Measurements from ENCODE around the gene NSRP1.
"Not testable (repeated sequence)": the region's sequence is repeated elsewhere in the genome, so short reads cannot be mapped to it uniquely, and the experiment has no call there.

The NSRP1 gene

GRCh38 chr17:30112794-30113193 is 3.8 kb upstream of the NSRP1 start:
- CTCF ChIA-PET: interaction anchor here (0.9 to 4.3 kb wide), 4 partner anchors 8 to 19 kb away, joined by 3 to 59 read pairs (median 14); no protein-coding TSS in a partner anchor
- DNase-seq (ENCODE audit: low read depth, low spot score): no peak
- POLR2A ChIA-PET: no interaction called here
- TF ChIP-seq CTCF (IDR thresholded peaks at IDR 0.05; ENCODE audit: insufficient read depth, low read length, missing control alignments): no peak
- H3K4me3 ChIP-seq (ENCODE audit: low read depth, low read length): no peak overlapping the region

GRCh38 chr17:30113213-30113612 is 3.4 kb upstream of the NSRP1 start:
- H3K4me3 ChIP-seq (ENCODE audit: low read depth, low read length): no peak overlapping the region
- DNase-seq (ENCODE audit: low read depth, low spot score): no peak
- POLR2A ChIA-PET: no interaction called here
- no peak for TF ChIP-seq CTCF (IDR thresholded peaks at IDR 0.05; ENCODE audit: insufficient read depth, low read length, missing control alignments)
- CTCF ChIA-PET: interaction anchor here (0.9 to 4.3 kb wide), 7 partner anchors 8 to 83 kb away, joined by 3 to 59 read pairs (median 3); no protein-coding TSS in a partner anchor

GRCh38 chr17:30116345-30116660 is 313 bp upstream of the NSRP1 start:
- ChIA-PET POLR2A (no interaction called here), CTCF (interaction anchor here (0.7 to 4.3 kb wide), 3 partner anchors 9 to 115 kb away, joined by 3 to 59 read pairs (median 12); no protein-coding TSS in a partner anchor)
- TF ChIP-seq CTCF (IDR thresholded peaks at IDR 0.05; ENCODE audit: insufficient read depth, low read length, missing control alignments): no peak
- DNase-seq (ENCODE audit: low read depth, low spot score): no peak
- H3K4me3 ChIP-seq (ENCODE audit: low read depth, low read length): peak overlapping the region; percentile 69

- ChIA-PET CTCF (interaction anchor here (0.9 to 2.9 kb wide), 7 partner anchors 8 to 167 kb away, joined by 3 to 17 read pairs (median 5); no protein-coding TSS in a partner anchor), POLR2A (interaction anchor here (1.4 kb wide), 1 partner anchor 13 kb away, joined by 3 read pairs; no protein-coding TSS in a partner anchor)
- no peak for DNase-seq (ENCODE audit: low read depth, low spot score)
- no peak for TF ChIP-seq CTCF (IDR thresholded peaks at IDR 0.05; ENCODE audit: insufficient read depth, low read length, missing control alignments)
- peak overlapping the region; percentile 69 for H3K4me3 ChIP-seq (ENCODE audit: low read depth, low read length)
These were observed 1.1 kb downstream of the NSRP1 start for GRCh38 chr17:30117675-30118081.

GRCh38 chr17:30118635-30119034 is 2.0 kb downstream of the NSRP1 start:
- POLR2A ChIA-PET; H3K4me3 ChIP-seq (ENCODE audit: low read depth, low read length); DNase-seq (ENCODE audit: low read depth, low spot score): not testable (repeated sequence)
- CTCF ChIA-PET: interaction anchor here (0.9 to 2.9 kb wide), 7 partner anchors 7 to 166 kb away, joined by 3 to 17 read pairs (median 5); no protein-coding TSS in a partner anchor

- DNase-seq (ENCODE audit: low read depth, low spot score): no peak
- no peak overlapping the region for H3K4me3 ChIP-seq (ENCODE audit: low read depth, low read length)
- TF ChIP-seq CTCF (IDR thresholded peaks at IDR 0.05; ENCODE audit: insufficient read depth, low read length, missing control alignments): no peak
- POLR2A ChIA-PET: interaction anchor here (0.7 kb wide), 1 partner anchor 47 kb away, joined by 4 read pairs; no protein-coding TSS in a partner anchor
- CTCF ChIA-PET: interaction anchor here (0.6 to 5.0 kb wide), 29 partner anchors 10 to 591 kb away, joined by 3 to 59 read pairs (median 11); partner anchors contain the start of gene SLC6A4
These were observed 7.7 kb downstream of the NSRP1 start for GRCh38 chr17:30124273-30124796.

GRCh38 chr17:30130121-30130520 is 13.5 kb downstream of the NSRP1 start:
- no peak for TF ChIP-seq CTCF (IDR thresholded peaks at IDR 0.05; ENCODE audit: insufficient read depth, low read length, missing control alignments)
- CTCF ChIA-PET: interaction anchor here (1.4 kb wide), 1 partner anchor 12 kb away, joined by 5 read pairs; no protein-coding TSS in a partner anchor
- POLR2A ChIA-PET: no interaction called here
- no peak overlapping the region for H3K4me3 ChIP-seq (ENCODE audit: low read depth, low read length)
- no peak for DNase-seq (ENCODE audit: low read depth, low spot score)

Measured in AG04449 (cell line).